ENCODE data around the gene HGS. TPM values are rescaled to one million over a fixed set of nuclear protein-coding genes. Genes with fewer than 3 reads are reported as not detected.

HGS gene
- total RNA-seq, 4 donors from 2014 or later = 48.2 to 86.8 (median 84.0) TPM

- Histone ChIP-seq H3K4me1 (peaks cover 0 to under 1% (median 0%) of the 10 kb centered on the region in 3 donors), H3K27me3 (no peaks in the 10 kb centered on the region), H3K36me3 (peaks cover 83 to 100% (median 84%) of the 10 kb centered on the region in 3 donors), H3K4me3 (no peak overlapping the region), H3K9me3 (no peaks in the 10 kb centered on the region), H3K27ac (no peak overlapping the region)
- intact Hi-C loops (cut with DNase I) = no loop called here
- TF ChIP-seq CTCF (IDR thresholded peaks at IDR 0.05) = no peak
- no peak for DNase-seq
- 82% methylated on average over 6 of the region's 19 CpGs; no CpG with 5 or more reads in 1 of the 2 donors for WGBS, 2 donors
Observed at GRCh38 chr17:81694810-81695209, 11.0 kb downstream of the HGS start.

- H3K4me3 ChIP-seq = no peak overlapping the region
- H3K27ac ChIP-seq = no peak overlapping the region
- H3K9me3 ChIP-seq = no peaks in the 10 kb centered on the region
- intact Hi-C loops (cut with DNase I) = no loop called here
- no peaks in the 10 kb centered on the region for H3K27me3 ChIP-seq
- no peak for TF ChIP-seq POLR2A (IDR thresholded peaks at IDR 0.05)
- no peak for TF ChIP-seq CTCF (IDR thresholded peaks at IDR 0.05)
- DNase-seq = no peak
- H3K4me1 ChIP-seq = no peaks in the 10 kb centered on the region
- 100% methylated on average over 2 of the region's 6 CpGs; no CpG with 5 or more reads in 1 of the 2 donors for WGBS, 2 donors
- peaks cover 80 to 100% (median 88%) of the 10 kb centered on the region in 3 donors for H3K36me3 ChIP-seq
Observed at GRCh38 chr17:81695211-81695610, 11.4 kb downstream of the HGS start.

GRCh38 chr17:81695801-81696200 lies 12.0 kb downstream of the HGS start:
- peaks cover 2 to 6% (median 3%) of the 10 kb centered on the region in 3 donors for H3K4me1 ChIP-seq
- H3K4me3 ChIP-seq = no peak overlapping the region
- peaks cover 74 to 100% (median 86%) of the 10 kb centered on the region in 3 donors for H3K36me3 ChIP-seq
- H3K27me3 ChIP-seq = no peaks in the 10 kb centered on the region
- intact Hi-C loops (cut with DNase I) = no loop called here
- no peak overlapping the region for H3K27ac ChIP-seq
- no peaks in the 10 kb centered on the region for H3K9me3 ChIP-seq
- TF ChIP-seq POLR2A (IDR thresholded peaks at IDR 0.05) = no peak
- no peak for TF ChIP-seq CTCF (IDR thresholded peaks at IDR 0.05)
- WGBS, 2 donors = 67 to 84% methylated on average over 3 to 6 of the region's 22 CpGs
- no peak for DNase-seq

GRCh38 chr17:81696218-81696941 lies 12.6 kb downstream of the HGS start:
- DNase-seq = no peak
- intact Hi-C loops (cut with DNase I) = no loop called here
- no peak for TF ChIP-seq POLR2A (IDR thresholded peaks at IDR 0.05)
- no peak for TF ChIP-seq CTCF (IDR thresholded peaks at IDR 0.05)
- peaks cover 73 to 100% (median 80%) of the 10 kb centered on the region in 3 donors for H3K36me3 ChIP-seq
- 91 to 92% methylated on average over 7 of the region's 40 CpGs for WGBS, 2 donors
- H3K4me1 ChIP-seq = peaks cover 8 to 11% (median 9%) of the 10 kb centered on the region in 3 donors
- no peak overlapping the region for H3K4me3 ChIP-seq
- H3K9me3 ChIP-seq = no peaks in the 10 kb centered on the region
- no peak overlapping the region for H3K27ac ChIP-seq
- no peaks in the 10 kb centered on the region for H3K27me3 ChIP-seq

GRCh38 chr17:81697261-81698044 lies 13.6 kb downstream of the HGS start:
- H3K4me3 ChIP-seq = no peak overlapping the region
- no peaks in the 10 kb centered on the region for H3K9me3 ChIP-seq
- no peaks in the 10 kb centered on the region for H3K27me3 ChIP-seq
- TF ChIP-seq POLR2A (IDR thresholded peaks at IDR 0.05) (no peak), CTCF (IDR thresholded peaks at IDR 0.05) (no peak)
- WGBS, 2 donors = 81 to 87% methylated on average over 18 to 21 of the region's 25 CpGs
- peaks cover 18 to 22% (median 20%) of the 10 kb centered on the region in 3 donors for H3K4me1 ChIP-seq
- intact Hi-C loops (cut with DNase I) = no loop called here
- peaks cover 66 to 93% (median 71%) of the 10 kb centered on the region in 3 donors for H3K36me3 ChIP-seq
- DNase-seq = no peak
- no peak overlapping the region for H3K27ac ChIP-seq

Data from esophagus squamous epithelium (tissue), 5 donors.